ENCODE measurements around the gene VPREB3. TPM values are rescaled to one million over a fixed set of nuclear protein-coding genes. Genes with fewer than 3 reads are reported as not detected.
A peak's percentile ranks its signal among the peaks of the same experiment; 100 is the strongest.

VPREB3 gene
- total RNA-seq, 1 experiment from 2014 or later: not detected

- peaks cover 27% of the 10 kb centered on the region for H3K36me3 Mint-ChIP-seq (ENCODE audit: insufficient read depth, unreplicated experiment)
- Histone ChIP-seq H3K36me3 (ENCODE audit: control insufficient read depth, insufficient read depth, low read length) (no peaks in the 10 kb centered on the region; the same call in 1 of the 2 replicates), H3K4me1 (peaks cover 4% of the 10 kb centered on the region; the same call in 1 of the 2 replicates), H3K27me3 (replicated peaks; ENCODE audit: control insufficient read depth, insufficient read depth, low read length) (no peaks in the 10 kb centered on the region), H3K9me3 (no peaks in the 10 kb centered on the region), H3K4me3 (ENCODE audit: low read depth, low read length) (peak overlapping the region; percentile 9; the same call in 1 of the 2 replicates)
- ChIA-PET POLR2A (no interaction called here), CTCF (no interaction called here)
- no peaks in the 10 kb centered on the region for H3K27me3 Mint-ChIP-seq (ENCODE audit: insufficient read depth, unreplicated experiment)
- H3K27ac Mint-ChIP-seq (ENCODE audit: unreplicated experiment): no peak overlapping the region
- no TSS peak for BruUV-seq (replicated peaks)
- TF ChIP-seq CTCF (IDR thresholded peaks at IDR 0.05; ENCODE audit: insufficient read depth in 1 of 2, low read depth in 1 of 2, low read length in 1 of 2, severe bottlenecking in 1 of 2, unreplicated experiment in 1 of 2): no peak
- H3K9me3 Mint-ChIP-seq (ENCODE audit: unreplicated experiment): no peaks in the 10 kb centered on the region
- intact Hi-C loops (cut with micrococcal nuclease; ENCODE audit: unreplicated experiment): loop anchor here (2.0 kb wide), 1 partner anchor 95 kb away; no protein-coding TSS in a partner anchor
- H3K4me3 Mint-ChIP-seq (ENCODE audit: unreplicated experiment): peak overlapping the region; percentile 74
- DNase-seq: no peak
- H3K4me1 Mint-ChIP-seq (ENCODE audit: low read depth, unreplicated experiment): no peaks in the 10 kb centered on the region
These were observed 38.3 kb downstream of the VPREB3 start for GRCh38 chr22:23715806-23716375.

DNA sequence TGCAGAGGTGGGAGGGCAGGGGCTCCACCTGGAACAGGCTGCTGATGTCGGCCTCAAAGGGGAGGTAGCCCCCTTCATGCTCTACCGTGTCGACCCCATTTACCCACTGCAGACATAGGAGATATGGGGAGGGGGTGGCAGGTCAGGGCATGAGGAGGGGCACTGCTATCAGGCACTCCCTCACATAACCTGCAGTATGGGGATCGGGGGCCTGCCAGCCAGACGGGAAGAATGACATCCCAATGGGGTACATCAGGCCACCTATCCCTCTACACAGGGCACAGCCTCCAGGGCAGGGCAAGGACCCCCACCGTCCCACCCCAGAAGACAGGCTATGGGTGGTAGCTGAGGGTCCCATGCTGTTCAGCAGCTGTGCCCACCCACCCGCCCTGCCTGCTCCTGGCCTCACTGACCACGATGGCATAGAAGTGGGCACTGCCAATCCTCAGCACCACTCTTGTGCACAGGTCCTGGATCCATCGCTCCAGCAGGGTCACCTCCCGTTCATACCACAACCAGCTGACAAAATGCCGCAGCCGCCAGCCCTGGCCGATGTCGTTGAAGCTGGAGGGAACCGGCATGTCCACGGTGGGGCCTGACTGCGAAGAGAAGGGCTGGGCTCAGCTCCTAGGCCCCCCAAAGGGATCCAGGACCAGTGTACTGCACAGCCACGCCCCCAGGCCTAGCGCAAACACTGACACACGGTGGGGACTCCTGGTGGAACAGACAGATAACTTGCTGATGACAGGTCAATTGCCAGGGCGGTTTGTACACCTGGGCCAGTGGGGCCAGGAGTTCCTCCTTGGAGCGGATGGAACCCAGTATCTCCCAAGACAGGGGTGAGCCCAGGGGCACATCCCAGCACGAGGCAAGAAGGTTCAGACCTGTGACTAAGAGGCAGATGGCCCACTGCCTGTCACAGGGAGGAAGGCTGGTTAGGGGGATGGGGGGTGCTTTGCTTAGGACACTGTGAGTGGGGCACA lies 39.3 kb downstream of the VPREB3 start:
- H3K27me3 Mint-ChIP-seq (ENCODE audit: insufficient read depth, unreplicated experiment): no peaks in the 10 kb centered on the region
- no peaks in the 10 kb centered on the region for H3K4me1 Mint-ChIP-seq (ENCODE audit: low read depth, unreplicated experiment)
- Histone ChIP-seq H3K36me3 (ENCODE audit: control insufficient read depth, insufficient read depth, low read length) (no peaks in the 10 kb centered on the region; the same call in 1 of the 2 replicates), H3K27me3 (replicated peaks; ENCODE audit: control insufficient read depth, insufficient read depth, low read length) (no peaks in the 10 kb centered on the region), H3K9me3 (no peaks in the 10 kb centered on the region), H3K4me3 (ENCODE audit: low read depth, low read length) (no peak overlapping the region), H3K4me1 (peaks cover 4% of the 10 kb centered on the region; the same call in 1 of the 2 replicates)
- H3K27ac Mint-ChIP-seq (ENCODE audit: unreplicated experiment): no peak overlapping the region
- BruUV-seq (replicated peaks): no TSS peak
- peaks cover 36% of the 10 kb centered on the region for H3K36me3 Mint-ChIP-seq (ENCODE audit: insufficient read depth, unreplicated experiment)
- no peaks in the 10 kb centered on the region for H3K9me3 Mint-ChIP-seq (ENCODE audit: unreplicated experiment)
- peak overlapping the region; percentile 74 for H3K4me3 Mint-ChIP-seq (ENCODE audit: unreplicated experiment)
- intact Hi-C loops (cut with micrococcal nuclease; ENCODE audit: unreplicated experiment): no loop called here
- POLR2A ChIA-PET: interaction anchor here (0.6 kb wide), 1 partner anchor 84 kb away, joined by 3 read pairs; no protein-coding TSS in a partner anchor
- no peak for TF ChIP-seq CTCF (IDR thresholded peaks at IDR 0.05; ENCODE audit: insufficient read depth in 1 of 2, low read depth in 1 of 2, low read length in 1 of 2, severe bottlenecking in 1 of 2, unreplicated experiment in 1 of 2)
- DNase-seq: peak in 1 of 2 experiments; percentile 15
- CTCF ChIA-PET: no interaction called here
